KOPT-K1 (cell line): ENCODE measurements around the gene INPP5A.
"Not testable (repeated sequence)": the region's sequence is repeated elsewhere in the genome, so short reads cannot be mapped to it uniquely, and the experiment has no call there.

Experiments used
- H3K27ac ChIP-seq: fragments of 200-600 bp; sonication (generic); 2 replicates; pipeline ENCODE4 v1.5.1; 2016; ENCODE audit warnings: antibody characterized with exemption, mild to moderate bottlenecking, low read depth, low read length; ENCODE audit not compliant: poor library complexity, severe bottlenecking
- H3K36me3 ChIP-seq: fragments of 200-600 bp; sonication (generic); 2 replicates; pipeline ENCODE4 v1.5.1; 2017; ENCODE audit warnings: antibody characterized with exemption, mild to moderate bottlenecking, low read length, moderate library complexity; ENCODE audit not compliant: insufficient read depth
- H3K9me3 ChIP-seq: fragments of 200-600 bp; sonication (generic); 2 replicates; pipeline ENCODE4 v1.5.1; 2017; ENCODE audit warnings: antibody characterized with exemption, low read length, mild to moderate bottlenecking; ENCODE audit not compliant: insufficient read depth, poor library complexity, severe bottlenecking

Gene INPP5A

DNA sequence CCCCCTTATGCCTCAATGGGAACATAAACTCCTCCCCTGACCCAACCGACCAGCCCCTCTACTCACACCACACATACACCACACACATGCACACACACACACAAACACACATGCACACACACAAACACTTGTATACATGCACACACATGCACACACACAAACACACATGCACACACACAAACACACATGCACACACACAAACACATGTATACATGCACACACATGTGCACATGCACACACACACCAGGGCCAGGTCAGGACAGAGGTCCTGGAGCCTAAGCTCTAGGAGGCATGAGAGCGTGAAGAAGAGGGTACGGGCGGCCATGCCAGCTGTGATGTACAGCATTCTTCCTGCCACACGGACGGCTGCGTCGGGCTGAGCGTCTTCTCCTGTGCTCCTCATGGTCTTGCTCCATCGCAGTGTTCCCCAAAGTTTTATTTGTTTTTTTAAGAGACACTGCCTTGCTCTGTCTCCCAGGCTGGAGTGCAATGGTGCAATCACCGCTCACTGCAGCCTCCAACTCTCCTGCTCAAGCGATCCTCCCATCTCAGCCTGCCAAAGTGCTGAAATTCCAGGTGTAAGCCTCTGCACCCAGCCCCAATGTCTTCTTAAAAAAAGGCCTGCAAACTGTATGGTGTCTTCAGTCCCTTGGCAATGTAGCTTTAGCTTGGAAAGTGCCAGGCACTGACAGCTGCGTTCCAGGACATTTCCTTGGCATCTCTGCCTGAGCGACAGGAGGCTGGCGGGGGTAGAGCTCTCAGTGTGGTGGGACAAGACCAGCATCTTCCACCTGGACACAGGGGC lies 38.8 kb upstream of the INPP5A start:
- no peaks in the 10 kb centered on the region for H3K9me3 ChIP-seq
- no peaks in the 10 kb centered on the region for H3K36me3 ChIP-seq

DNA sequence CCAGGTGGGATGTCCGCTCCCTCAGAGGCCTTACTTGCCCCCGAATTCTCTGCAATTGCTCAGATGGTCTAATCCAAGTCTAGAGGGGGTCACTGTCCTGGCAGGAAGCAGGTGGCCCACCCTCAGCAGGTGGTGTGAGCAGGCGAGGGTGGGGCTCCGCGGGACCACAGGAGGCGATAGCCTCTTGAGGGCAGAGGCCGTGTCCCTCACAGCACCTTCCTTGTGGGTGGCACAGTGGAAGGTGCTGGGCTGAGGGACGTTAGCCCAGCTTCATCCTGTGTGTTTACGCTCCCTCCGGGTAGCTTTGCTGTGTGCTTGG lies 38.3 kb upstream of the INPP5A start:
- H3K27ac ChIP-seq = no peak overlapping the region
- no peaks in the 10 kb centered on the region for H3K36me3 ChIP-seq

More for the DNA sequence above, 38.8 kb upstream of the INPP5A start:
- H3K27ac ChIP-seq = no peak overlapping the region

DNA sequence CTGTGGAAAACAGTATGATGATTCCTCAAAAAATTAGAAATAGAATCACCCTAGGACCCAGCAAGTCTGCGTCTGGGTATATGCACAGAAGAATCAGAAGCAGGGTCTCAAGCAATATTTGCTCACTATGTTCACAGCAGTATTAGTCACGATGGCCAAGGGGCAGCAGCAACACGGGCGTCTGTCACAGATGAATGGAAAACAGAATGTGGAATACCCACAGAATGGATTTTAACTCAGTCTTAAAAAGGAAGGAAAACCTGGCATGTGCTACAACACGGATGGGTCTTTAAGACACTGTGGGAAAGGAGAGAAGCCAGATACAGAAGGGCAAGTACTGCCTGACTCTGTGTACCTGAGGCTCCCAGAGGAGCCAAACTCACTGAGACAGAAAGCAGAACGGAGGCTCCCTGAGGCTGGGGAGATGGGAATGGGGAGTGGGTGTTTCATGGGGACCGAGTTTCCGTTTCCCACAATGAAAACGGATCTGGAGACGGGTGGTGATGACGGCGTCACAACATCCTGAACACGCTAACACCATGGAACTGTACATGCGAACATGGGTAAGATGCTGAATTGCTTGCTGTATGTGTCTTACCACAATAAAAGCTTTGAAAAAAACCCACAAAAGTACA lies 36.7 kb upstream of the INPP5A start:
- Histone ChIP-seq H3K9me3 (no peaks in the 10 kb centered on the region), H3K27ac (no peak overlapping the region), H3K36me3 (no peaks in the 10 kb centered on the region)

More for the DNA sequence above, 38.3 kb upstream of the INPP5A start:
- H3K9me3 ChIP-seq = no peaks in the 10 kb centered on the region

DNA sequence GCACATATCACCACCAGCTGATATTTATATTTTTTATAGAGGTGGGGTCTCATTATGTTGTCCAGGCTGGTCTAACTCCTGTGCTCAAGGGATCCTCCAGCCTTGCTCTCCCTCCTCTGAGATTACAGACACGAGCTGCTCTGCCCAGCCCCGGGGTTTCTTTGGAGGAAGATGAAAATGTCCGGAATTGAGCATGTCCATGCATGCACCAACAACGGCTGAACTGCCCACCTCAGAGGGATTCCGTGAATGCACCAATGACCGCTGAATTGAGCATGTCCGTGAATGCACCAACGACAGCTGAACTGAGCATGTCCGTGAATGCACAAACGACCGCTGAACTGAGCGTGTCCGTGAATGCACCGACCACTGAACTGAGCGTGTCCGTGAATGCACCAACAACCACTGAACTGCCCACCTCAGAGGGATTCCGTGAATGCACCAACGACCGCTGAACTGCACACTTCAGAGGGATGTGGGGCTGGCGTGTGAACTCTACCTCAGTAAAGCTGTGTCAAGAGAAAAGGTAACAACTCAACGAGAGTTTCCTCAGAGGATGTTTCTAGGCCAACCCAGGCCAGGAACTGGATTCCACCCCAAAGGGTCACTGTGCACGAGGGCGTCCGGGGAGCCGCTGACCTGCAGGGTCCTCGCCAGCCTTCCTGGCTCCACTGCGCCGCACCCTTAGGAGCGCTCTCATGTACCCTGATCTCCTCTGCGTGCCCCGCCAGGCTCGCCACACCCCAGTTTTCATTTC lies 34.9 kb upstream of the INPP5A start:
- Histone ChIP-seq H3K9me3 (no peaks in the 10 kb centered on the region), H3K36me3 (no peaks in the 10 kb centered on the region), H3K27ac (no peak overlapping the region)

DNA sequence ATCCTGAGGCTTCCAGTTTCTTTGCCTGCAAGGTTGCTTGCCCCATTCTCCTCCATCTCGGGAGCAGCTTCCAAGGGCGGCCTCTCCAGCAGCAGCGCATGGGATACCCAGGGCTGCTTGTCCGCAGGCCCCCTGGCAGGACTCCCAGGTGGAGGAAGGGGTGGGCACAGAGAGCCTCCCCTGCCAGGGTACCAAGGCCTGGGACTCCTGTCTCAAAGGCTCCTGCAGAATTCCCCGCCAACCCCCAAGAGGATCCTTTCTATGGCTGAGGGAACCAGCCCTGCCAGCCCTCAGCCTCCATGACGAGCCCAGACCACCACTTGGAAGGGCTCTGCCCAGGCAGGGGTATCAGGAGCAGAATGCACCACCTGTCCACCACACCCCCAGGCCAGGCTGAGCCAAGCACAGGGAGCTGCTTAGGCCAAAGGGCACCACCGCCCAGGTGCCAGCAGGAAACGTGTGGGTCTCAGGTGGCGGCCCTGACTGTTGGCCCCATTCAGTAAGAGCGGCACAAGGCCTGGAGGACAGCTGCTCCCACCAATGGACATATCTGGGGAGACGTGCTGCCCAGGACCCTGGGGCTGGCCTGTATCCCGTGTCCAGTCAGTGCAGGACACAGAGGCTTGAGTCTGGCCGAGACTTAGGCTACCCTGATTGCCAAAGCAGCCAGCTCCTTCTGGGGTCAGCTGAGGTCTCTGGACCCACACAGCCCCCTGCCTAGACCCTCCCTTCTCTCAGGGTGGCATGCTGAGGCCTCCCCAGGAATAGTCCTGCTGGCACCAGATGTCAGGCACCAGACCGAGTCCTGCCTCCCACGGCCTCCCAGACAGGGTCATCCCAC lies 33.8 kb upstream of the INPP5A start:
- H3K27ac ChIP-seq = no peak overlapping the region

DNA sequence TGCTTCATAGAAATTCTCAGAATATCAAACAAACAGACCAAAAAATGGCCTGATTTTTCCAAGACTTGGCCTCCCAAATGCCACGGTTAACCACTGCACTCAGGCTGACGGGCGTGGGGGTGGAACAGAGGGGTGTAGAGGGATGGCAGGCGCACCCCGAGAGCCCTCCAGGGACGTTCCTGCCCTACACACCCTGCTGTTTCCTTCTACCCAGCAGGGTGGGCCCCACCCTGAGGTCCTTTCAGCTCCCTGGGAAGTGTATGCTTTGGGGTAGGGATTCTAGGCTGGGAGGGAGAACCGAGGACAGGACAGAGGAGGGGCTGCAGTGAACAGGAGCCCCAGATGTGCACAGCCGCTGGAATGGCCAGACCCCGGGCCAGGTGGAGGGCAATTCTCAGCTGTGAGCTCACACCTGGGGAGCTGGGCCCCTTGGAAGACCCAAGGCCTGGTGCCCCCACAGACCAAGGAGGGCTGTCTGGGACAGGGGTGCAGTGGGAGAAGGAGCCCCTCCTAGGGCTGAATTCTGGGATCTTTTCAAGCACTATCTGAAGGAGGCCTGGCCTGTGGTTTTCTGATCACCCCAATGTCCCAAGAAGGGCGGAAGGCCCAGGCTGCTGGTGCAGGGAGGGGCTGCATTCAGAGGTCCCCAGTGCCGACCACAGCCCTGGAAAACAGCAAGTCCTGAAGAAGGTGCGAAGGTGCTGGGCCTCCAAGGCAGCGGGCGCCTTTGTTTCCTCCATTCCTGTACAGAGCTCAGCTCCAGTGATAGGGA lies 32.9 kb upstream of the INPP5A start:
- no peaks in the 10 kb centered on the region for H3K9me3 ChIP-seq
- no peak overlapping the region for H3K27ac ChIP-seq
- no peaks in the 10 kb centered on the region for H3K36me3 ChIP-seq

More for the DNA sequence above, 33.8 kb upstream of the INPP5A start:
- Histone ChIP-seq H3K36me3 (no peaks in the 10 kb centered on the region), H3K9me3 (no peaks in the 10 kb centered on the region)

DNA sequence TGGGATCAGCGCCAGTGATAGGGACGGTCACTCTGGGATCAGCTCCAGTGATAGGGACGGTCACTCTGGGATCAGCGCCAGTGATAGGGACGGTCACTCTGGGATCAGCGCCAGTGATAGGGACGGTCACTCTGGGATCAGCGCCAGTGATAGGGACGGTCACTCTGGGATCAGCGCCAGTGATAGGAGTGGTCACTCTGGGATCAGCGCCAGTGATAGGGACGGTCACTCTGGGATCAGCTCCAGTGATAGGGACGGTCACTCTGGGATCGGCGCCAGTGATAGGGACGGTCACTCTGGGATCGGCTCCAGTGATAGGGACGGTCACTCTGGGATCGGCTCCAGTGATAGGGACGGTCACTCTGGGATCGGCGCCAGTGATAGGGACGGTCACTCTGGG lies 32.0 kb upstream of the INPP5A start:
- not testable (repeated sequence) for H3K36me3 ChIP-seq, H3K27ac ChIP-seq, H3K9me3 ChIP-seq

DNA sequence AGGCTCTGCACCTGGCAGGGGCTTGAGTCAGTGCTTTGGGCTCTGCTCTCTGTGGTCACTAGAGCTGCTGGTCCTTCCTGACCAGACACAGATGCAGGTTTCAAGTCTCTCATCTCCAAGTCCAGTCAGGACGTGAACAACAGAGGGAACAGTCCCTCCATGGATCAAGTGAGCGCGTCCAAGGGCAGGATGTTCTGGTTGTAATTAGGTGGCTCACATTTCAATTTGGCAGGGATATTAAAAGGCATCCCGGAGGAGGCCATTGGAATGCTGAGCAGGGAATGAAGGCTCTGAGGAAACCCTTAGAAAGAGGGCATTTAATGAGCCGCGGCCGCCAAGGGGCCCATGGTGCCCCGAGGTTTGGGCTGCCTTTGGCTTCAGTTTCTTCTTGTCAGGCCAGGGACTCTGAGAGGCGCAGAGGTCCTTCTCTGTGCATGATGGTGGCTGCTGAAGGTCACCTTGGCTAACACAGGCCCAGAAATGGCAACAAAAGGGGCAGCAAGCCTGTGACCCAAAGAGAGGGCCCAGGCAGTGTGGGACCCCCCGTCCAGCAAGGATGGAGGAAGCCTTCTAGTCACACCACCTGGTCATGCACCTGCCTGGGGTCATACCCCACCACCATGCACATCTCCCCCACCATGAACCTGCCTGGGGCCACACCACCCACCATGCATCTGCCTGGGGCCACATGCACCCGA lies 30.7 kb upstream of the INPP5A start:
- Histone ChIP-seq H3K27ac (no peak overlapping the region), H3K9me3 (no peaks in the 10 kb centered on the region), H3K36me3 (no peaks in the 10 kb centered on the region)

DNA sequence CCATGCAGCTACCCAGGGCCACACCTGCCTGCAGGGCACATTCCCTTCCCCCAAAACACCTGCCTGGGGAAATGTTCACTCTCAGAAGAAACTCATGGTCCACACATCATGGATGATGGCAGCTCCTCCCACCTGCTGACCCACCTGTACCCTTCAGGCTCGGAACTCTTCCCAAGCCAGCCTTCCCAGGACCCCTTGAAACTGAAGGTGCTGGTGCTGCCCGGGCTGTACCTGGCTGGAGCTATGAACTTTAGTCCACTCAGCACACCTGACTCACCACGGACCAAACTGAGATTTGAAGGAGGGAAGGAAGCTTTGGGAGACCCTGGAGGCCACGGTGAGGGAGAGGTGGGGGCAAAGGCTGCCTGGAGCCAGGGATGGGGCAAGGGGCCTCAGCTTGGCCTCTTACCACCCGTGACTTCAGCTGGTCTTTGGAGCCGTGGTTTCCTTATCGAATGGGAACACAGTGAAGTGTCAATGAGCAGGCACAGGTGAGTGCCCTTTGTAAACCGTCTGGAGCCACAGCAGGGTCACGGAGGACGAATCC lies 30.1 kb upstream of the INPP5A start:
- H3K27ac ChIP-seq = no peak overlapping the region
- H3K9me3 ChIP-seq = no peaks in the 10 kb centered on the region
- no peaks in the 10 kb centered on the region for H3K36me3 ChIP-seq

DNA sequence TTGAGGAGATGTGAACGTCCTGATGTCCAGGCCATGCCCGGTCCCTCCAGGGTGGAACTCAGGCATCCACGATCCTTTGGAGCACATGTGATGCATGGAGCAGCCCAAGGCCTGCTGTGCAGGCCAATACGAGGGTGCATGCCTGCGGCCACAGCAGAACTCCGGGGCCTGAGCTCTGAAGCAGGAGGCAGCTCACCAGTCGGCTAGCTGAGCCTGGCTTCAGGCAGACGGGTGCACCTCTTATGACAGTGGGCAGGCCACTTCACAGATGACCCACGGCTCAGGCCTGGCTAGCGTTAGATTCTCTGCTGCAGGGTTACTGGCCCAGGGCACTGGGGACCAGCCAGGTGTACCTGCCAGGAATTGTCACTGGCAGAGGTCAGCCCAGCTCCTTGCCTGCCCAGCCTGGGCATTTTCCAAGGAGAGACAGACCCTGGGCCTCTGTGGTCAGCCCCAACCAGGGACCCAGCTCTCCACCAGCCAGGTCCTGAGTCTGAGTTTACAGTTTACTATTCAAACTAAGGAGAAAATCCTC lies 29.6 kb upstream of the INPP5A start:
- no peaks in the 10 kb centered on the region for H3K36me3 ChIP-seq
- H3K9me3 ChIP-seq = no peaks in the 10 kb centered on the region
- H3K27ac ChIP-seq = no peak overlapping the region

DNA sequence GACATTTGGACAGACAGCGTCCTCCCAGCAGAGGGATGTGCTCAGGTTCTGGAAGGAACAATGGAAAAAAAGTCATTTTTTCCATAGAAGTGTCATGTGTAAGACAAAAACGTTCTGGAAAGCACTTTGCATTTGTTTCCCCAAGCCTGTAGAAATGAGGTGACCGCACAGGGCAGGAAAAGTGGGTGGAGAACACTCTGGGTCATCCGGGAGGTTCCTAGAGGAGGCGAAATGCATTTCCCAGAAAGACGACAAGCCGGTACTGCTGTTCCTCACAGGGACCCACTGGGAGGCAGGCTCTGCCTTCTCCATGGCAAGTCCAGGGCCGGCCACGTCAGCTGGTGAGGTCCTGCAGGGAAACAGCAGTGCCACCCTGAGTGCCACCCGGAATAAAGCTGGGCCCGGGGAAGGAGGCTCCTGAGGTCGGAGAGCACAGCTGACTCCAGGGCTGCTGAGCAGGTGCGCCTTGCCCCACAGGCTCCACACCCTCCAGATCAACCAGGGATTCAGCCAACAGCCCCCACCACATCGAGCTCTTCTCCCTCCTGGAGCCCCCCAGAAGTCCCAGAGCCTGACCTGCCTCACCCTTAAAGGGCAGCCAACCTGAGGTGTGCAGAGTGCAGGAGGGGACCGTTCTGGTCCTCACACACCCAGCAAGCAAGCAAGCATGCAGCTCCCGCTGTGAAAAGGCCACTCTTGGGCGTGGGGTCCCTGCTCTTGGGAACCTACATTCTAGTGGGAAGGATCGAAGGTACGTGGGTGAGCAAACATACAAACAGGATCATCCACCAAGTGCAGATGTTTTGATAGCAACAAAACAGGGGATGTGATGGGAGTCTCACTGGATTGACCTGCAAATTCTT lies 28.8 kb upstream of the INPP5A start:
- H3K36me3 ChIP-seq = no peaks in the 10 kb centered on the region
- no peaks in the 10 kb centered on the region for H3K9me3 ChIP-seq
- no peak overlapping the region for H3K27ac ChIP-seq

DNA sequence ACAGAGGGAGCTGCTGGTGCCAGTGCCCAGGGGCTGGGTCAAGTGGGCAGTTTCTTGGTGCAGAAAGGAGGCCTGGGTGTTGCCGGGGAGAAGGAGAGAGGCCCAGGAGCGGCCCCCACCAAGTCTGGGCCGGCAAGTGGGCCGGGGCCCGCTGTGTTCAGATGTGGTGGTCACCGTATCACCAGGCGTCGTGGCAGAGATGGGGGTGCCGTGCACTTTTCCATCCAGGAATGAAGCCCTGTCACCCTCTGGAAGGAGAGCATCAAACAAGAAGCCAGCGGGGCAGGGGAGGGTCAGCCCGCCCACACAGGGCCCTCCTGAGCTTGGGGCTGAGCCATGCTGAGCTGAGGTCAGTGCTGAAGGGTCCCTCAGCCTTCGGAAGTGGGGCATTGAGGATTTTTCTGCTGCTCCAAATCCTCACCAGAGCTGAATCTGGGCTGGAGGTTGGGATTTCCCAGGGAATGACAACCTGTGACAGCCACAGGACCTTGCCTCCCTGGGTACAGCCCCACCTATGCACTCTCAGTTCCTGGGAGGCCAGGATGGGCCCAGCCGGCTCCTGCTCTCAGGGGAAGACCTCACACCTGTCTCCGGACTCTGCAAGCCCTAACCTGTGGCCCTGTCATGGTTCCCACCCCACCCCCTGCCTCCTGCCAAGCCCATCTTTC lies 27.9 kb upstream of the INPP5A start:
- Histone ChIP-seq H3K9me3 (no peaks in the 10 kb centered on the region), H3K36me3 (no peaks in the 10 kb centered on the region), H3K27ac (no peak overlapping the region)
